GM23338 (cell line): ENCODE measurements around the gene TIMM21. TPM values are rescaled to one million over a fixed set of nuclear protein-coding genes. Genes with fewer than 3 reads are reported as not detected.

Source experiments
- ATAC-seq: fragments of 200-7000 bp; cut with Tn5 transposase; 3 replicates; pipeline ENCODE4 v1.9.1; 2020
- DNase-seq: peaks from one replicate; pipeline ENCODE4 v3.0.0-alpha.2; 2015; ENCODE audit warnings: low spot score
- H2AFZ ChIP-seq: fragments of 200-600 bp; sonication (generic); 2 replicates; pipeline ENCODE4 v1.8.0; 2016; ENCODE audit warnings: antibody characterized with exemption, mild to moderate bottlenecking, moderate library complexity
- H3F3A ChIP-seq: fragments of 200-600 bp; sonication (generic); replicated peaks from 2 replicates; pipeline ENCODE4 v1.8.0; 2017; ENCODE audit warnings: antibody characterized with exemption, mixed run types, low read depth
- H3K27ac ChIP-seq: fragments of 200-600 bp; sonication (generic); 2 replicates; pipeline ENCODE4 v1.6.1; 2016; ENCODE audit warnings: low read depth
- H3K27me3 ChIP-seq: fragments of 200-600 bp; sonication (generic); 2 replicates; pipeline ENCODE4 v1.8.0; 2016; ENCODE audit warnings: mild to moderate bottlenecking, mixed run types, moderate library complexity; ENCODE audit not compliant: insufficient read depth
- H3K36me3 ChIP-seq: fragments of 200-600 bp; sonication (generic); 2 replicates; pipeline ENCODE4 v1.8.0; 2016; ENCODE audit warnings: mild to moderate bottlenecking; ENCODE audit not compliant: insufficient read depth
- H3K4me1 ChIP-seq: fragments of 200-600 bp; sonication (generic); 2 replicates; pipeline ENCODE4 v1.8.0; 2016; ENCODE audit warnings: mild to moderate bottlenecking, moderate library complexity; ENCODE audit not compliant: insufficient read depth
- H3K4me2 ChIP-seq: fragments of 200-600 bp; sonication (generic); 2 replicates; pipeline ENCODE4 v1.7.1; 2017; ENCODE audit warnings: mixed run types
- H3K4me3 ChIP-seq: fragments of 200-600 bp; sonication (generic); 2 replicates; pipeline ENCODE4 v1.6.1; 2016; ENCODE audit warnings: mixed run types
- H3K79me2 ChIP-seq: fragments of 200-600 bp; sonication (generic); replicated peaks from 2 replicates; pipeline ENCODE4 v1.8.0; 2017; ENCODE audit warnings: mild to moderate bottlenecking; ENCODE audit not compliant: insufficient read depth
- H3K9me2 ChIP-seq: fragments of 200-600 bp; sonication (generic); 2 replicates; pipeline ENCODE4 v1.8.0; 2017; ENCODE audit not compliant: insufficient read depth
- H4K20me1 ChIP-seq: fragments of 200-600 bp; sonication (generic); replicated peaks from 2 replicates; pipeline ENCODE4 v1.8.0; 2017; ENCODE audit warnings: mild to moderate bottlenecking; ENCODE audit not compliant: insufficient read depth
- H3K27ac Mint-ChIP-seq: 2 replicates; pipeline ENCODE4 v1.8.0; 2020; ENCODE audit warnings: inconsistent platforms, mild to moderate bottlenecking, moderate library complexity, mixed read lengths
- H3K27me3 Mint-ChIP-seq: 3 replicates; pipeline ENCODE4 v1.8.0; 2022; ENCODE audit warnings: low read depth, mild to moderate bottlenecking, moderate library complexity, mixed read lengths, inconsistent platforms; ENCODE audit not compliant: insufficient read depth, poor library complexity
- H3K36me3 Mint-ChIP-seq: 3 replicates; pipeline ENCODE4 v1.8.0; 2021; ENCODE audit warnings: low read depth, mild to moderate bottlenecking, inconsistent platforms, moderate library complexity, mixed read lengths
- H3K4me1 Mint-ChIP-seq: 3 replicates; pipeline ENCODE4 v1.8.0; 2020; ENCODE audit warnings: mild to moderate bottlenecking, inconsistent platforms, mixed read lengths
- H3K4me3 Mint-ChIP-seq: 3 replicates; pipeline ENCODE4 v1.8.0; 2021; ENCODE audit warnings: moderate library complexity, mild to moderate bottlenecking, inconsistent platforms, mixed read lengths
- H3K9me3 Mint-ChIP-seq: 3 replicates; pipeline ENCODE4 v1.8.0; 2020; ENCODE audit warnings: moderate library complexity, mild to moderate bottlenecking, inconsistent platforms, mixed read lengths
- CREB1 ChIP-seq: fragments of 250-450 bp; sonication (Bioruptor Pico); IDR thresholded peaks from 2 replicates; pipeline ENCODE4 v1.5.0; 2020; ENCODE audit warnings: low read depth, mild to moderate bottlenecking, moderate library complexity
- CTCF ChIP-seq, 2 experiments: fragments of 200-600 bp in 1 of 2; sonication (generic) in 1 of 2; conservative IDR thresholded peaks; 2 replicates each; pipeline versions ENCODE4 v1.5.1 to v1.6.1; 2016 to 2017; ENCODE audit warnings: antibody characterized with exemption in 2 of 2, low read depth in 2 of 2, mild to moderate bottlenecking in 2 of 2, moderate library complexity in 1 of 2
- ETS1 ChIP-seq: IDR thresholded peaks from 2 replicates; pipeline ENCODE4 v1.6.1; 2016; ENCODE audit warnings: antibody characterized with exemption
- EZH2 ChIP-seq: fragments of 200-600 bp; sonication (generic); IDR thresholded peaks from one replicate; pipeline ENCODE4 v1.8.0; 2017; ENCODE audit warnings: antibody characterized with exemption, mild to moderate bottlenecking, low read depth; ENCODE audit not compliant: unreplicated experiment
- EZH2phosphoT487 ChIP-seq: fragments of 200-600 bp; sonication (generic); IDR thresholded peaks from one replicate; pipeline ENCODE4 v1.8.1; 2018; ENCODE audit warnings: antibody characterized with exemption; ENCODE audit not compliant: unreplicated experiment
- JUNB ChIP-seq: IDR thresholded peaks from one replicate; pipeline ENCODE4 v1.6.1; 2016; ENCODE audit warnings: antibody characterized with exemption; ENCODE audit not compliant: unreplicated experiment
- NANOG ChIP-seq: IDR thresholded peaks from 2 replicates; pipeline ENCODE4 v1.6.1; 2016; ENCODE audit warnings: antibody characterized with exemption, borderline replicate concordance
- POLR2AphosphoS5 ChIP-seq: IDR thresholded peaks from 2 replicates; pipeline ENCODE4 v1.6.1; 2016; ENCODE audit warnings: antibody characterized with exemption, low read depth
- REST ChIP-seq: IDR thresholded peaks from one replicate; pipeline ENCODE4 v1.6.1; 2018; ENCODE audit warnings: antibody characterized with exemption; ENCODE audit not compliant: unreplicated experiment
- STAT1 ChIP-seq: IDR thresholded peaks from one replicate; pipeline ENCODE4 v1.6.1; 2016; ENCODE audit warnings: antibody characterized with exemption; ENCODE audit not compliant: unreplicated experiment
- ZNF114 ChIP-seq: fragments of 250-450 bp; sonication (Bioruptor Pico); IDR thresholded peaks from 2 replicates; pipeline ENCODE4 v1.5.0; 2020; ENCODE audit warnings: mild to moderate bottlenecking, moderate library complexity
- ZNF331 ChIP-seq: fragments of 250-450 bp; sonication (Bioruptor Pico); IDR thresholded peaks from 2 replicates; pipeline ENCODE4 v1.5.0; 2020; ENCODE audit warnings: low read depth, mild to moderate bottlenecking, moderate library complexity
- polyA plus RNA-seq: library from polyadenylated mRNA; unstranded; fragments of >200 nt; fragmentation: Nextera tagmentation; extraction: Ambion mirVana; gene quantifications from 2 replicates; pipeline ENCODE4 v1.2.1, GENCODE V29; 2016
- total RNA-seq: library from RNA; depleted of rRNA; stranded (reverse); fragments of >200 nt; shearing (Covaris generic); gene quantifications from 2 replicates; pipeline ENCODE4 v1.2.3, GENCODE V29; 2014

The TIMM21 gene
- total and polyA plus RNA-seq, 2 experiments from 2014 or later, result 49.2 to 97.6 TPM

GRCh38 chr18:74179623-74180199 lies 31.4 kb downstream of the TIMM21 start (continued):
- TF ChIP-seq CTCF (conservative IDR thresholded peaks at IDR 0.05; ENCODE audit: low read depth in 2 of 2), result no peak
- no peak for TF ChIP-seq ETS1
- no peak for TF ChIP-seq EZH2
- no peak for TF ChIP-seq EZH2phosphoT487
- no peak for TF ChIP-seq POLR2AphosphoS5

- no peaks in the 10 kb centered on the region for H3F3A ChIP-seq
- TF ChIP-seq POLR2AphosphoS5, result no peak
- TF ChIP-seq ZNF114 (CRISPR knock-in tag), result no peak
- TF ChIP-seq CTCF (conservative IDR thresholded peaks at IDR 0.05; ENCODE audit: low read depth in 2 of 2), result no peak
- no peak for TF ChIP-seq NANOG
- TF ChIP-seq JUNB, result no peak
- no peak for TF ChIP-seq CREB1 (CRISPR knock-in tag)
- TF ChIP-seq STAT1, result no peak
- no peak for TF ChIP-seq EZH2phosphoT487
- no peak for TF ChIP-seq EZH2
- no peak for TF ChIP-seq REST
- TF ChIP-seq ZNF331 (CRISPR knock-in tag), result no peak
Observed at GRCh38 chr18:74182335-74182734, 34.0 kb downstream of the TIMM21 start.

More at GRCh38 chr18:74182335-74182734, 34.0 kb downstream of the TIMM21 start:
- ATAC-seq (no peak), DNase-seq (no peak)
- H4K20me1 ChIP-seq, result no peaks in the 10 kb centered on the region
- no peaks in the 10 kb centered on the region for H3K27me3 ChIP-seq
- peak overlapping the region; percentile 63; the same call in 1 of the 2 replicates for H2AFZ ChIP-seq
- H3K4me1 ChIP-seq, result peaks cover 26% of the 10 kb centered on the region
- no peak overlapping the region for H3K4me3 Mint-ChIP-seq
- no peak overlapping the region for H3K4me2 ChIP-seq
- no peaks in the 10 kb centered on the region for H3K9me2 ChIP-seq
- peaks cover 6% of the 10 kb centered on the region for H3K27me3 Mint-ChIP-seq
- H3K9me3 Mint-ChIP-seq, result no peaks in the 10 kb centered on the region; the same call in 2 of the 3 replicates
- H3K36me3 Mint-ChIP-seq, result no peaks in the 10 kb centered on the region
- no peaks in the 10 kb centered on the region for H3K36me3 ChIP-seq
- no peak overlapping the region for H3K4me3 ChIP-seq
- H3K4me1 Mint-ChIP-seq, result peaks cover 18% of the 10 kb centered on the region
- H3K27ac Mint-ChIP-seq, result no peak overlapping the region
- no peaks in the 10 kb centered on the region for H3K79me2 ChIP-seq
- H3K27ac ChIP-seq, result no peak overlapping the region
